ENCODE results near the gene CFAP20.

CFAP20 gene

DNA sequence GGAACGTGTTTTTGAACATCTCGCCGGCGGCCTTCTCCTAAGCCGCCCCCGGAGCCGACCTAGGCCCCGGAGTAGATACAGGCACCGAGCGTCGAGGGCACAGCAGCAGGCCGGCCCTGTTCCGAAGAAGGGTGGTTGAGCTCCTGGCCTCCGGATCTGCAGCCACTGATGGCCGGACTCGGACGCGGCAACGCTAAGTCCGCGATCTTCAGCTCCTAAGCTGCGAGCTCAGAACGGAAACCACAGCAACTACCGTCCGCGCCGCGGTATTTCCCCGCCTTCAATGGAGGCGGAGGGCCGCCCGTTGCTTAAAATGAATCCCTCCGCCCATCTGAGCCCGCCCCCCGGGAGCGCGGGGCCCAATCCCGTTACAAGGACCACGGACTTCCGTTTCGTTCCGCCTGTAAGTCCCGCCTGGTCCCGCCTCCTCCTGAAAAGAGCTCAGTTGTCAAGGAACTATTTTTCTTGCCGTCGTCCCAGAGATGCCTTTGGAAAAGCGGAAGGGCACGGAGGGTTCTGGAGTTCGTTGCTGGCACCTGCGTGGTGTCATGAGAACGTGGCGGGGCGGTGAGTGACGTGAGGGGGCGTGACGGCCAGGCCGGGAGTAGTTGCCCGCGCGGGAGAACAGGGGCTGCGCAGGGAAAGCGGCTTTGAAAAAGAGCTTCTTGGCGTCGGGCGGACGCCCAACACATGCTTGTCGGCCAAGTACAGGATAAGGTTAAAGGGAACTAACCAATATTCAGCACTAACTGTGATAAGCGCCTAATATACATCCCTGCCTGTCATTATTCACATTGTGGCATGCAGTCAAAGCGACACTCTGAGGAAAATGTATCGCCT lies at the start of gene CFAP20:
Gene CFAP20 (minus strand): TSS at position 285 of the 840 bp plus-strand sequence. CDS start 266 bp downstream, at position 19.
- DNase-seq: peak; percentile 97

DNA sequence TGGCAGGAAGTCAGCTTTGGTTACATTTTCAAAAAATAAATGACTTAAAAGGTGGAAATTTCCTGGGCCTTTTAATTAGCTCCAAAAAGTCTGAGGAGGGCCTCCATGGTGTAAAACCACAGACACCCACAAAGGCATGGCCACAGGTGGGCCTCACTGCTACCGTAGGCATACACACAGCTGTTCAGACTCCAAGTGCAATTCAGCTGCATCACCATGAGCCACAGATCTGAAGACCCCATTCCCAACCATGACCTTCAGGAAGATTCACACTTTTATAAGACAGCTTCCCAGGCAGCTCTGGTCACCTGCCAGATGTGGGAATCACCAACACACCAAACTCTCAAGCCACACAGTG lies 48.2 kb upstream of the CFAP20 start:
- DNase-seq: no peak

DNA sequence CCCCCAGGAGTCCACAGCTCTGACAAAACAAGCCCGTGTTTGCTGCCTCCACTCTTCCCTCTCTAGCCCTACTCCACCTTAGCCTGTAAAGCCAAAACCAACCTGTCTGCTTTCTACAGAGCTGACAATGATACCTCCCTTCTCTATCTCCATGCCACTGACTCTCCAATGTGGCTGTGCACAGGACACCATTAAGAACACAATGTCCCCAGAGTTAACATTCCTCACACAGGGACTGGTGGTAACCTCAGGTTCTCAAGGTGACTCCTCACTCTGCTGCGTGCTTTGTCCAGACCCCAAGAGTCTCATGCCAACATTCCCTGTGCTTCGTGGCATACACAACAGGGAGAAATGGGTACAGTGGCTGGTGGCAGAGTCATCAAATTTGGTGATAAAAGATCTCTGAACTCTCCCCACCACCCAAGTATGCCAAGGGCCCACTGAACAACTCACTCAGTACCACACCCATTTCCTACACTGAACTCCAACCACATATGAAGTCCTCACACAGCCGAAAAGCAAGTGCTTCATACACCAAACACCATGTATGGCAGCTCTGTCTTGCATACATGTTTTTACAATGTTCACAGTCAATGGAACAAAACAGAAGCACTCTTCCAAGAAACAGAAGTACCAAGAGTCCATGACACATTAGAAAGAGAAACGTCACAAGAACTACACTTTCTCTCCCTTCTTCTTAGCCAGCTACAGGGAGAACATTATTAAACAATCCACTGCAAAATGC lies 47.6 kb upstream of the CFAP20 start:
- no peak for DNase-seq

DNA sequence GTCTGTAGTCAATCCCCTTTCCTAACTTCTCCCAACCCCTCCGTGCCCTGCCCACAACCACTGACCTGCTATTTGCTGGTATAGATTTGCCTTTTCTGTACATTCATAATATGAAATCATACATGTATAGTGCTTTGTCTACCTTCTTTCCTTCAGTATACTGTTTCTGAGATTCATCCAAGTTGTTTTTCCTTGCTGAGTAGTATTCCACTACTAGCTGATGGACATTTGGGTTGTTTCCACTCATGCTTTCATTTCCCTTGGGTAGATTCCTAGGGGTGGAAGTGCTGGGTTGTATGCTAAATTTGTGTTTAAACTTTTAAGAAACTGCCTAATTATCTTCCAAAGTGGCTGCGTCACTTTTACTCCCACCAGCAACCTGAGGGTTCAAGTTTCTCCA lies 41.0 kb upstream of the CFAP20 start:
- DNase-seq: no peak

DNA sequence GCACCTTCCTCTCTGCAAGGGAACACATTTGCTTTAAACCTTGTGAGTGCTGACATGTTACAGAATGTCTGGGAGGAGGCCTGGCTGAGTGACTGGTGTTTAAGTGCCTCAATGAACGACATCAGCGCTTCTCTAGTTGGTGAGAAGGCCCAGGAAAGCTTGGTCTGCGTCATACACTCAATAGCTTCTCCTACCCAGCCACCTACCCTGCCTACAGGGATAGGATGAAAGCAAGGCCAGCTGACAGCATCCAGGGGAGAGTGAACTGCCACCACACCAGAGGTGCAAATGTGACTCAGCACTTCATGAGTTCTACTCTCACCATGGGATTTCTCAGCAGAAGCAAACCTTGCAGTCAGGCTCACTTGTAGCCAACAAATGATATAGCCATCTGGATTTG lies 31.7 kb upstream of the CFAP20 start:
- no peak for DNase-seq

DNA sequence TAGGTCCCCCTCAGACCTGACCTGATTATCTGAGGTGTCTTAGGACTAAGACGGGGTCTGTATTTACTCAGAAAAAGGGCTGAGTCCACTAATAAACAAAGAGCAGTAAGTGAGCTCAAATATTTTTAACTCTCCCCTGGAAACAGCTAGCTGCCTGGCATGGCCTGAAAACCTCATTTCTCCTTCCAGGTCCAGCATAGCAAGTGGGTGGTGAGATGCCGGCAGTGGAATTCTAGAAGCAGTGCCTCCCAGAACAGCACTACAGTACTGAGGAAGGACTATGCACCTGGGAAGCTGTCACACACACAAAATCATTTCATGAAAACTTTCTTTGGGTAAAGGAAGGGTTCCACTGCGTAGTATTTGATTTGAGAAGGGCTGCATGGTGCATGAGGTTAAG lies 29.5 kb upstream of the CFAP20 start:
- no peak for DNase-seq

DNA sequence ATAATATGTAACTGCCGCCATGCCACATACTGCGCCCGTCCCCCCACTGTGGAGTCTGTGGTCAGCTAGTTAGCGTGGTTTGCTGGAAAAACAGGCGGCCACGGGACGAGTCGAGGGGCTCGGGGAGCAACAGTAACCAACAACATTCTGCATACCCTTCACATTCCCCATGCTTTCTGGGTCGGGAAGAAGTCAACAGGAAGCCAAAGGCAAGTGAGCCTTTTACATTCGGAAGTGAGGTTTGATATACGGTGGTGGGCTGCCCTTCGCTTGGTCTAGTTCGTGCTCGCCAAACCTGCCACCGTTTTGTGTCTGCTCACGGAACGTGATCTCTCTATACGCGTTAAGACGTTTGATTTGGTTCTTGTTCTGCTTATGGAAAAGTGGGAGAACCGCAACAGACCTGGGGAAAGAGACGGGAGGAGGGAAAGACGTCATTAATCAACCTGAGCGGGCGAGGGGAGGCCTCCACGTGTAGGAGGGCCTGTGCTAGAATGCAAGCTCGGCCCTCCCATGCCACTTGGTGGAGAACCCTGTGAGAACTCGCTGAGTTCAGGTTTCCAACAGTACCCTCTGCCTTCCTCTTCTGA lies 28.9 kb upstream of the CFAP20 start:
- no peak for DNase-seq

DNA sequence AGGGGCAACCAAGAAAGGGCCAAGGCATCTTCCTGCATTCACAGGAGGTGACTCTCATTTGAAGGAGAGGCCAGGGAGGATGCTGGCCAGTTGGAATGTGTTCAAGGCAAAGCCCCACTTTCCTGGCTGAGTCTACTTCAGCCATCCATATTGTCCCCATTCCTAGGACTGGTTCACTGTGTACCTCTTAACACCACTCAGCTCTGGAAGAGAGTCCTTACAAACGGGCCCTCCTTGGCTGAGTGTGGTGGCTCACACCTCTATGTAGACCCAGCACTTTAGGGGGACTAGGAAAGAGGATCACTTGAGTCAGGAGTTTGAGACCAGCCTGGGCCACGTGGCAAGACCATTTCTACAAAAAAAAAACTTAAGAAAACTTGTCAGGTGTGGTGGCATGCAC lies 28.1 kb upstream of the CFAP20 start:
- no peak for DNase-seq

DNA sequence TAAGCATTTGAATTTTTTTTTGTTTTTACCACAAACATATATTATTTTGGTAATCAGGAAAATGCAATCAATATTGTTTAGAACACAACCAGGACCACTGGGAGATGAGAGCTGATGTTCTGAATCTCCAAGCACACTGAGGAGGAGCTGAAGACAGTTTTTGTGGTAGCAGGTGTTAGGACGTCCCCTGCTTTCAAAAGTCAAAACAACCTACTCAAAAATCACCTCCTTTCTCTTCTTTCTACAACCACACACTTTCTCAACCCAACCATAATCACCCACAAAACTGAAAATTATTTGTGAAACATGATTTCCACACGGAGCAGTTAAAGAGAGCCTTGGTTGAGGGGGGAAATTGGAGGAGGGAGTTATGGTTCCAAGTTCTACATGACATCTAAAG lies 26.7 kb upstream of the CFAP20 start:
- no peak for DNase-seq

DNA sequence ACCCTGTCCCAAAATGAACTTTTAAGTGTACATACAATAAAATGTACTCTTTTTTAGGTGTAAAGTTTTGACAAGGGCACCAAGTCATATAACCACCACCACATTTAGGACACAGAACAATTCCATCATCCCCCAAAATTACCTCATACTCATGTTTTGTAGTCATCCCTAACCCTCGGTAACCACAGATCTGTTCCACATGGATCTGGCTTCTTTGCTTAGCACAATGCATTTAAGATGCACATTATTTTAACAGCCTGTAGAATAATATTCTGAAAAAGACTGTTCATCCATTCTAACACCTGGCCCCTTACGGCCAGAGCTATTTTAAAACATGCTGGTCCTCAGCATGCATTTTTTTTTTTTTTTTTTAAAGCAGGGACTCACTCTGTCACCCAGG lies 25.2 kb upstream of the CFAP20 start:
- DNase-seq: no peak

DNA sequence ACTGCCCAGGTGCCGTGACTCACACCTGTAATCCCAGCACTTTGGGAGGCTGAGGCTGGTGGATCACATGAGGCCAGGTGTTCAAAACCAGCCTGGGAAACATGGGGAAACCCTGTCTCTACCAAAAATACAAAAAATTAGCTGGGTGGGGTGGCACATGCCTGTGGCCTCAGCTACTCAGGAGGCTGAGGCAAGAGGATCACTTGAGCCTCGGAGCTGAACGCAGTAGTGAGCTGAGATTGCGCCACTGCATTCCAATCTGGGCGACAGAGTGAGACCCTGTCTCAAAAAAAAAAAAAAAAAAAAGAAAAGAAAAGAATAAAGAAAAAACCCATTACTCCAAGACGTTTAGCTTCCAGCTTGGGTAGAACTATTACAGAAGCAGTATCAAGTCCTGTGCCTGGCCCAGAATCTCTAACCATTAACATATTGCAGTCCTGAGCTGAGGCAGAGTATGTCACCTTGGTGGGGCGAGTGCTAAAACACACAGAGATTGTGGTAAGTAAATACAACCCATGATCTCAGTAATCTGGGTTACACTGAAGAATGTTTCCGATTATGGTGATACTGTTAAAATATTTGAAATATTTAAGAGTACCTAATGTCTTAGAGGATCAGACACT lies 23.2 kb upstream of the CFAP20 start:
- DNase-seq: no peak

DNA sequence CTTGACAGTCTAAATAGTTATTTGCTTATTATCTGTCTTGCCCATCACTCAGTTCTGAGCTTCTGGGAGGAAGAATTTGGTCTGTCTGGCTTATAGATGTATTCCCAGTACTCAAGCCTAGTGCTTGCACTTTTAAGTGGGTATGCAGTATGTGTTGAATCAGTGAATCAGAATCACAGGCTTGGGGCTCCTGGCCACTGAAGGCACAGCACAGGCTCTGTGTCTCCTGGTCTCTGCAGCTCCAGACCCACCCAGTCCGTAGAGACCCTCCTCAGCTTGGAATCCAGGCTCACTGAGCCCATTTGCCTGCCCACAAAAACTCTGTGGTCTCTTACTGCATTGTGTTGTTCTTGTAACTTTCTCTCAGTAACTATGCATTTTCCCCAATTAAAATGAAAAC lies 19.3 kb upstream of the CFAP20 start:
- DNase-seq: no peak

DNA sequence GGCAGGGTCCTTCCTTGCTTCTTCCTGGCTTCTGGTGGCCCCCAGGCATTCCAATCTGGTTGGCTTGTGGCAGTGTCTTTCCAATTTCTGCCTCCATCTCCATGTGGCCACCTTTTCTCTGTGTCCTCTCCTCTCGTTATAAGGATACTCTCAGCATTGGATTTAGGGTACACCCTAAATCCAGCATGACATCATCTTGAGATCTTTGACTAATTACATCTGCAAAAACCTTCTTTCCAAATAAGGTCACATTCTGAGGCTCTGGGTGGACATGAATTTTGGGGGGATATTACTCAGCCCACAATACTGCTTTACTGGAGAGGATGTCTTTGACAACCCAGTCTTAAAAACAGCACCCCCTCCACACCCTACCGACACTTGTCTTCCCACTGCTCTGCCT lies 18.9 kb upstream of the CFAP20 start:
- DNase-seq: no peak

DNA sequence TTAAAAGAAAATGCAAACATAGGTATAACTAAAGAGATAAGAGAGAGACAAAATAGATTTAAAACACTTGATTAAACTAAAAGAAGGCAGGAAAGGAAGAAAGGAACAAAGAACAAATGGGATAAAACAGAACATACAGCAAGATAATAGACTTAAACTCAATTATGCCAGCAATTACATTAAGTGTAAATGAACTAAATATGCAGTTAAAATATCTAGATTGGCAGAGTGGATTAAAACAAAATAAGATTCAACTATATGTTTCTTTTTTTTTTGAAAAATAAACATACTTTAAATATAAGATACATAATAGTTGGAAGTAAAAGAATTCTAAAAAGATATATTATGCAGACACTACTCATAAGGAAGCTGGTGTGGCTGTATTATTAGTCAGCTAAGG lies 9.7 kb upstream of the CFAP20 start:
- no peak for DNase-seq

DNA sequence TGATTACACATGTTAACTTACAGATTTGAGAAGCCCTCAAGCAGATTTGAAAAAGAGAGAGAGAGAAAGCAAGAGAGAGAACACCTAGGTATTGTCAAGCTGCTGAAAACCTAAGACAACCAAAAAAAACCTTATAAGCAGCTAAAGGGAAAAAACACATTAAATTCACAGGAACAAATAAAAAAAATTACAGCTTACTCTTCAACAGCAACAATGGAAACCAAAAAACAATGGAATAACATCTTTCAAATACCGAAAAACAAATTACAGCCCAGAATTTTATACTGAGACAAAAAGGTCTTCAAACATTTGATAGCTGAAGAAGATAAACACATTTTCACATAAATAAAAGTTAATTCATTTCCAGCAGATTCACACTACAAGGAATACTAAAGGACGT lies 8.4 kb upstream of the CFAP20 start:
- no peak for DNase-seq

DNA sequence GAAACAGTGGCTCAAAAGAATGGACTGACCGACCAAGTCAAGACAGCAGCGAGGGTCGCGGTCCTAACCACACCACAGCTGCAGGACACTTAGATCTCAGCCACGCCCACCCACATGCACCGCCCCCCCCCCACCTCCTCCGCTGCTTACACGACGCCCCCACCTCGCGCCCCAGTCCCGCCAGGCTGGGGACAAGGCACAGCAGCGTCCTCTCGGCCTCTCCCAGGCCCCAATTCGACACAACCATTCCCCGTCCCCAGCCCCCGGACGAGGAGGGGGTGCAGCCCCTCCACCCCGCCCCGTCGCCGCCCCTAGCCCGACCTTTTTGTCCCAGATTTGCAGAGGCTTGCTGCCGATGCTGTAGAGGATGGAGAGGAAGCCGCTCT lies 477 bp downstream of the CFAP20 start:
- DNase-seq: no peak

DNA sequence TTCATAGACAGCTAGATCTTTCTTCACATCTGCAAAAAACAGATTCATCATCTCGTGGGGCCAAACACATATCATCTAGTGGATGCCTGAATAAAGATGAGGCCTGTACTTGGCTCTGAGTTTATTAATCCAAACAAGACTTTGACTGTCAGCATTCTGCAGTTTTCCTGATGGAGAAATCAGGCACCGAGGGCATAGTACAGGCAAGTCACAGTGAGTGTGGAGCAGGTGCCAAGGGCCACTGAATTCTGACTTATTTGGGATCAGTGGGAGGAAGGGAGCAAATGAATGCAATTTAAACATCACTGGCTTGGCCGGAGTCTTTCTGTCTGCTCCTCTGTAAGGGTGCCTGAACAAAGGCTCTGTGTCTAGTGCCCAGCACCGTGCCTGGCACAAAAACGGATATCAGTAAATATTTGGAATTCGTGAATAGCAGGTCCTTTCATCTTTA lies 975 bp downstream of the CFAP20 start:
- no peak for DNase-seq

DNA sequence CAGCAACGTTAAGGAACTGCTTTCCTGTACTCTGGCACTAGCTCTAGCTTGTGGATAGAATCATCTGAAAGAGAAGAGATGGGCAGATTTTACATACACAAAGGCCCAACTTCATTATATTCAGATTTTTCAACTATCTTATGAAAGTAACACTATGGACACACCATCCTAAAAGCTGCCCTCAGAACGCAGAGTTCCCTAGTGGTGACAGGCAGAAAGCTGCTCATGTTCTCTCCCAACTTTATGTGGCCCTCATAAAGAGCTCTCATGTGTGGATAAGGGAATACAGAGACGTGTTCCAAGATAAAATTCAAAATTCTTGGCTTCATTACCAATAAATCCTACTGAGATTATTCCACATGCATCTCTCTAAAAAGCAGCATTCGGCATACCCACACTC lies 1.5 kb downstream of the CFAP20 start:
- no peak for DNase-seq

DNA sequence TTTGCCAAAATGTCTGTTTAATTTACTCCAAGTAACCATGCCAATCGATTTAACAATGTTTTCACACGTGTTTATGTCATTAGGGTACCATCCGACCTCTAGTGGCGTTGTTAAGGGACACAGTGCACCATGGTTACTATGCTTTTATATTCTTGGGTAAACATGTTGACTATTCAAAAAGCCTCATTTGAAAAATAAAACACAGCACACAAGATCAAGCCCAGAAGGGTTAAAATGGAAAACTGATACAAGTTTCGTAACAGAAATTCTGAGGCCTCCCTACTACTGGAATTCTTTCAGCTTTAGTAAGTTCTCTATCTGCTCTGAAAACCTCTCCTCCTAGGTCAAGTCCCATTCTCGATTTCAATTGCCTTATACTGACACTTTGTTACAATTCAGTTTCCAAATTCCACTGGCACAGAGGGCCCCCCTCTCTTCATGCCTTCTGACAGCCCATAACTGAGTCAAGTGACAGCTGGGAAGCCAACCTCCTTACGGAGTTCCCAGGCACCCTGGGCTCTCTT lies 2.1 kb downstream of the CFAP20 start:
- DNase-seq: no peak

DNA sequence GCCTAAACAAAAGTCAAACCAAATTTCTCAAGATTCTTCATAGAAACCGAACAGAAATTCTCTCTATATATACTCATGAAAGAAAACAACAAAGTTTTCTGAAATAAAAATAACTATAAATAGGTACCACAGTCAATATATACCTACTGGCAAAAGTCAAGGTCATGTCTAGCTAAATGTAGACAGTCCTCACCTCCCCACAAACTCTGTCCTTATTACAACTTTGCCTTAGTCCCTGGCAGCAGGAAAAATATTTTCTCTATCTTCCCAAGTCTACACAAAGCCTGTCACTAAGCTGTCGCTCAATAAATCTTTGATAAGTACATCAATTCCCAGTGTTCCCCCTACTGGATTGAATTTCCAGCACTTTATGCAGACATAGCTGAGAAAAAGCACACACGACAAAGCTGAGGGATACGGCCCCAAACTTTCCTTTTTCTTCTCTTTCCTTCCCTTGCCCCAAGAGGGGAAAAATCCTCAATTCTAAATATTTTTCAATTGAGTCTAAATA lies 2.7 kb downstream of the CFAP20 start:
- no peak for DNase-seq

DNA sequence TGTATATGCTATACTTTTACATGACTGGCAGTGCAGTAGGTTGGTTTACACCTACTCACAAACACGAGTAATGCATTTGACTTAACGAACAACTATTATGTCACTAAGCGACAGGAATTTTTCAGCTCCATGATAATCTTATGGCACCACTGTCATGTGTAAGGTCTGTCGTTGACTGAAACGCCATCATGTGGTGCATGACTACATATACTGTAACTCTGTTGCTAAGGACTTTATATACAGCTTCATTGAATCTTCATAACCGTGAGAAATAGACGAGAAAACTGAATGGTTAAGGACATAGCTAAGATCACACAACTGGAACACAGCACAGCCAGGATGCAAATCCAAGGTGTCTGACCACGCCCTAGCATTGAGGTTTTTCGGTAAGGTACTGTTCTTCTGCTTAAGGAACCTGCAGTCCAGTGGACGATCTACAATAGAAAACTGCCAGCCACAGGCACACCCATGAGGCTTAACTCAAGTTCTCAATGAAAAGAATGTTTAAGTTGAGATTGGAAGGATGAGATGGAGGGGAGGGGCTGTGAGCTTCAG lies 3.3 kb downstream of the CFAP20 start:
- DNase-seq: no peak

DNA sequence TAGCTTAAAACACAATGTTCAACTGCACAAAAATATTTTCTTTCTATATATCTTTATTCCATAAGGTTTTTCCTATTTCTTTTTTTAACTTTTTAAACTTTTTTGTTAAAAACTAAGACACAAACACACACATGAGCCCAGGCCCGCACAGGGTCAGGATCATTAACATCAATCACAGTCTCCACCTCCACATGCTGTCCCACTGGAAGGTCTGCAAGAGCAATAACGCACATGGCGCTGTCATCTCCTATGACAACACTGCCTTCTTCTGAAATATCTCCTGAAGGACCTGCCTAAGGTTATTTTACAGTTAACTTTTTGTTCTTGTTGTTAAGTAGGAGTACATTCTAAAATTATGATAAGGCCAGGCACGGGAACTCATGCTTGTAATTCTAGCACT lies 4.1 kb downstream of the CFAP20 start:
- DNase-seq: no peak

DNA sequence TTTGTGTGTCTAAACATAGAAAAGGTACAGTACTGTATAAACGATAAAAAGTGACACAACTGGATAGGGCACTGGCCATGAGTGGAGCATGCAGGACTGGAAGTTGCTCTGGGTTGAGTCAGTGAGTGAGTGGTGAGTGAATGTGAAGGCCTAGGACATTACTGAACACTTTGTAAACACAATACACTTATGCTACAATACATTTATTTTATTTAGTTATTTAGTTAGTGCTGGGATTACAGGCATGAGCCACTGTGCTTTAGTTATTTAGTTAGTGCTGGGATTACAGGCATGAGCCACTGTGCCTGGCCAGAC lies 4.6 kb downstream of the CFAP20 start:
- no peak for DNase-seq
